Parathyroid adenoma (tissue), 2 donors: ENCODE results near the gene GRIK3.

Experiments used
- H2AFZ ChIP-seq: fragments of 300-600 bp; sonication (generic); one replicate; pipeline ENCODE4 v1.7.0; 2017; ENCODE audit warnings: antibody characterized with exemption, mild to moderate bottlenecking
- H3K27ac ChIP-seq: fragments of 300-600 bp; sonication (generic); one replicate; pipeline ENCODE4 v1.7.0; 2017
- H3K27me3 ChIP-seq: fragments of 300-600 bp; sonication (generic); one replicate; pipeline ENCODE4 v1.7.0; 2017; ENCODE audit warnings: low read length; ENCODE audit not compliant: control insufficient read depth, insufficient read depth
- H3K36me3 ChIP-seq: fragments of 300-600 bp; sonication (generic); one replicate; pipeline ENCODE4 v1.7.0; 2017; ENCODE audit warnings: low read length; ENCODE audit not compliant: control insufficient read depth, insufficient read depth
- H3K4me1 ChIP-seq: fragments of 300-600 bp; sonication (generic); one replicate; pipeline ENCODE4 v1.7.0; 2017; ENCODE audit warnings: control low read depth
- H3K4me2 ChIP-seq: fragments of 300-600 bp; sonication (generic); one replicate; pipeline ENCODE4 v1.7.0; 2017; ENCODE audit warnings: low read length
- H3K4me3 ChIP-seq: fragments of 300-600 bp; sonication (generic); one replicate; pipeline ENCODE4 v1.7.0; 2017; ENCODE audit warnings: low read depth, low read length
- H3K79me2 ChIP-seq: fragments of 300-600 bp; sonication (generic); one replicate; pipeline ENCODE4 v1.7.0; 2017; ENCODE audit warnings: control low read depth
- H3K9ac ChIP-seq: fragments of 300-600 bp; sonication (generic); one replicate; pipeline ENCODE4 v1.7.0; 2017; ENCODE audit warnings: mild to moderate bottlenecking
- H3K9me3 ChIP-seq: fragments of 300-600 bp; sonication (generic); one replicate; pipeline ENCODE4 v1.7.0; 2017; ENCODE audit warnings: low read length; ENCODE audit not compliant: control insufficient read depth
- CTCF ChIP-seq: fragments of 300-600 bp; sonication (generic); IDR thresholded peaks from one replicate; pipeline ENCODE4 v1.7.0; 2017; ENCODE audit warnings: antibody characterized with exemption, mild to moderate bottlenecking
- donor health status: primary hyperparathyroidism.

The GRIK3 gene

GRCh38 chr1:36787312-36787913 lies 246.9 kb downstream of the GRIK3 start:
- Histone ChIP-seq H3K4me3 (no peak overlapping the region), H3K79me2 (no peaks in the 10 kb centered on the region), H2AFZ (no peak overlapping the region), H3K4me1 (no peaks in the 10 kb centered on the region), H3K36me3 (no peaks in the 10 kb centered on the region), H3K9ac (no peak overlapping the region), H3K9me3 (no peaks in the 10 kb centered on the region), H3K4me2 (no peak overlapping the region), H3K27me3 (no peaks in the 10 kb centered on the region), H3K27ac (no peak overlapping the region)
- no peak for TF ChIP-seq CTCF

GRCh38 chr1:36786425-36786824 lies 247.9 kb downstream of the GRIK3 start:
- no peak overlapping the region for H2AFZ ChIP-seq
- H3K4me3 ChIP-seq = no peak overlapping the region
- TF ChIP-seq CTCF = no peak
- no peaks in the 10 kb centered on the region for H3K4me1 ChIP-seq
- no peak overlapping the region for H3K4me2 ChIP-seq
- no peak overlapping the region for H3K27ac ChIP-seq
- H3K79me2 ChIP-seq = no peaks in the 10 kb centered on the region
- no peaks in the 10 kb centered on the region for H3K36me3 ChIP-seq
- no peak overlapping the region for H3K9ac ChIP-seq
- no peaks in the 10 kb centered on the region for H3K9me3 ChIP-seq
- H3K27me3 ChIP-seq = no peaks in the 10 kb centered on the region

GRCh38 chr1:36784147-36784859 lies 250.0 kb downstream of the GRIK3 start:
- no peaks in the 10 kb centered on the region for H3K9me3 ChIP-seq
- no peak overlapping the region for H3K4me3 ChIP-seq
- H3K4me2 ChIP-seq = no peak overlapping the region
- H3K4me1 ChIP-seq = no peaks in the 10 kb centered on the region
- H3K27me3 ChIP-seq = no peaks in the 10 kb centered on the region
- H3K36me3 ChIP-seq = no peaks in the 10 kb centered on the region
- no peak overlapping the region for H3K9ac ChIP-seq
- H3K27ac ChIP-seq = no peak overlapping the region
- no peak for TF ChIP-seq CTCF
- H3K79me2 ChIP-seq = no peaks in the 10 kb centered on the region
- no peak overlapping the region for H2AFZ ChIP-seq

- Histone ChIP-seq H3K4me2 (no peak overlapping the region), H3K4me3 (no peak overlapping the region), H3K27ac (no peak overlapping the region), H3K79me2 (no peaks in the 10 kb centered on the region), H3K9me3 (no peaks in the 10 kb centered on the region), H3K4me1 (no peaks in the 10 kb centered on the region), H3K9ac (no peak overlapping the region), H3K36me3 (no peaks in the 10 kb centered on the region), H3K27me3 (no peaks in the 10 kb centered on the region), H2AFZ (no peak overlapping the region)
- TF ChIP-seq CTCF = no peak
Measured at GRCh38 chr1:36783475-36783874, 250.8 kb downstream of the GRIK3 start.

GRCh38 chr1:36782785-36783184 lies 251.5 kb downstream of the GRIK3 start:
- no peaks in the 10 kb centered on the region for H3K4me1 ChIP-seq
- H3K4me2 ChIP-seq = no peak overlapping the region
- no peak overlapping the region for H2AFZ ChIP-seq
- no peaks in the 10 kb centered on the region for H3K9me3 ChIP-seq
- no peaks in the 10 kb centered on the region for H3K36me3 ChIP-seq
- no peak overlapping the region for H3K9ac ChIP-seq
- H3K4me3 ChIP-seq = no peak overlapping the region
- no peaks in the 10 kb centered on the region for H3K27me3 ChIP-seq
- H3K27ac ChIP-seq = no peak overlapping the region
- TF ChIP-seq CTCF = no peak
- H3K79me2 ChIP-seq = no peaks in the 10 kb centered on the region
